PC-3 (cell line): ENCODE results near the gene NFIC. TPM values are rescaled to one million over a fixed set of nuclear protein-coding genes. Genes with fewer than 3 reads are reported as not detected.

Experiments used
- ATAC-seq: fragments of 200-7000 bp; cut with Tn5 transposase; 2 replicates; pipeline ENCODE4 v1.9.1; 2020; ENCODE audit warnings: mild to moderate bottlenecking, moderate library complexity
- BruUV-seq: library from RNA; stranded (reverse); fragments of 400-500 nt; replicated peaks from 2 replicates; lab custom pipeline; 2021; lab: Mats Ljungman, UMichigan
- CTCF ChIA-PET: fragments of 300-600 bp; sonication (Branson Sonifier 250); formaldehyde crosslinking; loops from one replicate; lab custom pipeline; 2022; ENCODE audit warnings: antibody characterized with exemption; lab: Charles Lee
- POLR2A ChIA-PET: fragments of 300-600 bp; sonication (Branson Sonifier 250); formaldehyde crosslinking; loops from one replicate; lab custom pipeline; 2022; ENCODE audit warnings: antibody characterized with exemption; ENCODE audit not compliant: unreplicated experiment; lab: Charles Lee
- DNase-seq: peaks from one replicate; pipeline ENCODE4 v3.0.0-alpha.2; 2015
- H2AFZ ChIP-seq: fragments of 300-600 bp; sonication (generic); 2 replicates; pipeline ENCODE4 v1.6.0; 2016; ENCODE audit warnings: antibody characterized with exemption, low read length
- H3F3A ChIP-seq: fragments of 300-600 bp; sonication (generic); one replicate; pipeline ENCODE4 v1.6.0; 2017; ENCODE audit warnings: antibody characterized with exemption, low read length, control low read depth, mild to moderate bottlenecking; ENCODE audit not compliant: unreplicated experiment
- H3K27ac ChIP-seq: fragments of 300-600 bp; sonication (generic); 2 replicates; pipeline ENCODE4 v1.5.1; 2016; ENCODE audit warnings: mild to moderate bottlenecking, low read length
- H3K27me3 ChIP-seq: fragments of 300-600 bp; sonication (generic); 2 replicates; pipeline ENCODE4 v1.6.1; 2016; ENCODE audit warnings: low read length, mixed read lengths
- H3K36me3 ChIP-seq: fragments of 300-600 bp; sonication (generic); 2 replicates; pipeline ENCODE4 v1.6.1; 2016; ENCODE audit warnings: low read depth, mixed run types, low read length, mixed read lengths
- H3K4me1 ChIP-seq: fragments of 300-600 bp; sonication (generic); 2 replicates; pipeline ENCODE4 v1.5.1; 2016; ENCODE audit warnings: low read length; ENCODE audit not compliant: insufficient read depth
- H3K4me2 ChIP-seq: fragments of 300-600 bp; sonication (generic); 2 replicates; pipeline ENCODE4 v1.6.0; 2016; ENCODE audit warnings: low read length
- H3K4me3 ChIP-seq: fragments of 300-600 bp; sonication (generic); 2 replicates; pipeline ENCODE4 v1.5.1; 2016; ENCODE audit warnings: mild to moderate bottlenecking, low read length, mixed read lengths
- H3K79me2 ChIP-seq: fragments of 300-600 bp; sonication (generic); 2 replicates; pipeline ENCODE4 v1.6.1; 2017; ENCODE audit warnings: low read length, mixed read lengths
- H3K9ac ChIP-seq: fragments of 300-600 bp; sonication (generic); 2 replicates; pipeline ENCODE4 v1.6.0; 2016; ENCODE audit warnings: mild to moderate bottlenecking, low read length
- H3K9me2 ChIP-seq: fragments of 300-600 bp; sonication (generic); replicated peaks from 2 replicates; pipeline ENCODE4 v1.6.1; 2016; ENCODE audit warnings: mixed run types, low read length, mixed read lengths
- H3K9me3 ChIP-seq: fragments of 300-600 bp; sonication (generic); 2 replicates; pipeline ENCODE4 v1.6.1; 2016; ENCODE audit warnings: low read length, mixed read lengths
- H4K20me1 ChIP-seq: fragments of 300-600 bp; sonication (generic); 2 replicates; pipeline ENCODE4 v1.6.1; 2016; ENCODE audit warnings: low read length, mixed read lengths
- CTCF ChIP-seq: fragments of 300-600 bp; sonication (generic); conservative IDR thresholded peaks from 2 replicates; pipeline ENCODE4 v1.5.1; 2017; ENCODE audit warnings: antibody characterized with exemption, low read depth, mild to moderate bottlenecking, low read length
- EZH2 ChIP-seq: fragments of 300-600 bp; sonication (generic); IDR thresholded peaks from one replicate; pipeline ENCODE4 v1.6.1; 2017; ENCODE audit warnings: antibody characterized with exemption, mild to moderate bottlenecking, low read length; ENCODE audit not compliant: unreplicated experiment
- EZH2phosphoT487 ChIP-seq: fragments of 300-600 bp; sonication (generic); IDR thresholded peaks from 2 replicates; pipeline ENCODE4 v1.6.1; 2018; ENCODE audit warnings: mild to moderate bottlenecking, antibody characterized with exemption, low read length, borderline replicate concordance
- intact Hi-C: fragments of 100-400 bp; cut with micrococcal nuclease; formaldehyde crosslinking; loops from 2 replicates; pipeline ENCODE4 v1.9.0; 2023
- total RNA-seq: library from RNA; depleted of rRNA; stranded (reverse); fragments of >200 nt; gene quantifications from 2 replicates; pipeline ENCODE4 v1.2.3, GENCODE V29; 2014

NFIC gene
- total RNA-seq, 1 experiment from 2014 or later, result 31.7 TPM

GRCh38 chr19:3471954-3472655 is 105.7 kb downstream of the NFIC start:
- H4K20me1 ChIP-seq, result no peaks in the 10 kb centered on the region
- CTCF ChIA-PET, result interaction anchor here (0.6 kb wide), 2 partner anchors 33 to 127 kb away, joined by 3 read pairs; no protein-coding TSS in a partner anchor
- H3K36me3 ChIP-seq, result no peaks in the 10 kb centered on the region
- POLR2A ChIA-PET, result no interaction called here
- intact Hi-C loops, result loop anchor here (2.0 kb wide), 2 partner anchors 145 to 167 kb away; no protein-coding TSS in a partner anchor
- TF ChIP-seq CTCF, result peak; percentile 81
- TF ChIP-seq EZH2phosphoT487, result no peak
- no peak for TF ChIP-seq EZH2
- DNase-seq (peak; percentile 8), ATAC-seq (peak; percentile 26; the same call in 1 of the 2 replicates)
- H3K9ac ChIP-seq, result no peak overlapping the region
- H3K9me2 ChIP-seq, result no peaks in the 10 kb centered on the region
- H3K4me3 ChIP-seq, result no peak overlapping the region
- H2AFZ ChIP-seq, result no peak overlapping the region
- H3K4me1 ChIP-seq, result no peaks in the 10 kb centered on the region
- H3K79me2 ChIP-seq, result no peaks in the 10 kb centered on the region
- no peaks in the 10 kb centered on the region for H3F3A ChIP-seq
- no peaks in the 10 kb centered on the region for H3K27me3 ChIP-seq
- H3K27ac ChIP-seq, result no peak overlapping the region
- H3K4me2 ChIP-seq, result no peak overlapping the region
- no peaks in the 10 kb centered on the region for H3K9me3 ChIP-seq
- BruUV-seq, result no TSS peak

GRCh38 chr19:3474010-3474409 is 107.6 kb downstream of the NFIC start:
- POLR2A ChIA-PET, result no interaction called here
- no peaks in the 10 kb centered on the region for H3K4me1 ChIP-seq
- intact Hi-C loops, result no loop called here
- H3K4me2 ChIP-seq, result no peak overlapping the region
- TF ChIP-seq EZH2, result no peak
- no peak for TF ChIP-seq CTCF
- no peak for TF ChIP-seq EZH2phosphoT487
- no TSS peak for BruUV-seq
- CTCF ChIA-PET, result no interaction called here
- H3K79me2 ChIP-seq, result no peaks in the 10 kb centered on the region
- H3K9me2 ChIP-seq, result no peaks in the 10 kb centered on the region
- DNase-seq (no peak), ATAC-seq (no peak)
- H3K27me3 ChIP-seq, result no peaks in the 10 kb centered on the region
- H4K20me1 ChIP-seq, result no peaks in the 10 kb centered on the region
- no peaks in the 10 kb centered on the region for H3K9me3 ChIP-seq
- H3K27ac ChIP-seq, result no peak overlapping the region
- H2AFZ ChIP-seq, result no peak overlapping the region
- no peaks in the 10 kb centered on the region for H3F3A ChIP-seq
- H3K4me3 ChIP-seq, result no peak overlapping the region
- H3K9ac ChIP-seq, result no peak overlapping the region
- H3K36me3 ChIP-seq, result no peaks in the 10 kb centered on the region

GRCh38 chr19:3474614-3475013 is 108.2 kb downstream of the NFIC start:
- BruUV-seq, result no TSS peak
- no peak for ATAC-seq
- Histone ChIP-seq H3F3A (no peaks in the 10 kb centered on the region), H3K9ac (no peak overlapping the region), H4K20me1 (no peaks in the 10 kb centered on the region), H3K9me2 (no peaks in the 10 kb centered on the region), H3K9me3 (no peaks in the 10 kb centered on the region), H3K4me1 (no peaks in the 10 kb centered on the region), H3K79me2 (no peaks in the 10 kb centered on the region), H2AFZ (no peak overlapping the region), H3K36me3 (no peaks in the 10 kb centered on the region), H3K4me3 (no peak overlapping the region), H3K27me3 (no peaks in the 10 kb centered on the region), H3K27ac (no peak overlapping the region), H3K4me2 (no peak overlapping the region)
- intact Hi-C loops, result no loop called here
- ChIA-PET POLR2A (no interaction called here), CTCF (no interaction called here)
- DNase-seq, result no peak
- no peak for TF ChIP-seq EZH2phosphoT487
